Measurements from ENCODE around the gene EXOC3.

- TF ChIP-seq, protein P1, sequence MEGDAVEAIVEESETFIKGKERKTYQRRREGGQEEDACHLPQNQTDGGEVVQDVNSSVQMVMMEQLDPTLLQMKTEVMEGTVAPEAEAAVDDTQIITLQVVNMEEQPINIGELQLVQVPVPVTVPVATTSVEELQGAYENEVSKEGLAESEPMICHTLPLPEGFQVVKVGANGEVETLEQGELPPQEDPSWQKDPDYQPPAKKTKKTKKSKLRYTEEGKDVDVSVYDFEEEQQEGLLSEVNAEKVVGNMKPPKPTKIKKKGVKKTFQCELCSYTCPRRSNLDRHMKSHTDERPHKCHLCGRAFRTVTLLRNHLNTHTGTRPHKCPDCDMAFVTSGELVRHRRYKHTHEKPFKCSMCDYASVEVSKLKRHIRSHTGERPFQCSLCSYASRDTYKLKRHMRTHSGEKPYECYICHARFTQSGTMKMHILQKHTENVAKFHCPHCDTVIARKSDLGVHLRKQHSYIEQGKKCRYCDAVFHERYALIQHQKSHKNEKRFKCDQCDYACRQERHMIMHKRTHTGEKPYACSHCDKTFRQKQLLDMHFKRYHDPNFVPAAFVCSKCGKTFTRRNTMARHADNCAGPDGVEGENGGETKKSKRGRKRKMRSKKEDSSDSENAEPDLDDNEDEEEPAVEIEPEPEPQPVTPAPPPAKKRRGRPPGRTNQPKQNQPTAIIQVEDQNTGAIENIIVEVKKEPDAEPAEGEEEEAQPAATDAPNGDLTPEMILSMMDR (IDR thresholded peaks at IDR 0.05) = no peak
- TF ChIP-seq EP300 (IDR thresholded peaks at IDR 0.05) = no peak
These were observed 26.9 kb downstream of the EXOC3 start for GRCh38 chr5:469752-470483.

Measured in sigmoid colon (tissue), 4 donors.